SU-DHL-6 (cell line): ENCODE results near the gene CHST10.

Experiments
- EZH2phosphoT487 ChIP-seq: fragments of 200-600 bp; sonication (generic), shearing (Covaris generic); conservative IDR thresholded peaks from 2 replicates; pipeline ENCODE4 v1.6.1; 2018; ENCODE audit warnings: mild to moderate bottlenecking, antibody characterized with exemption, low read length, moderate library complexity, mixed read lengths
- TF ChIP-seq, protein P1 (sequence below): fragments of 200-600 bp; sonication (generic); IDR thresholded peaks from one replicate; pipeline ENCODE4 v1.5.1; 2017; ENCODE audit warnings: antibody characterized with exemption, mild to moderate bottlenecking, low read length, moderate library complexity; ENCODE audit not compliant: insufficient read depth, poor library complexity, severe bottlenecking

DNA sequence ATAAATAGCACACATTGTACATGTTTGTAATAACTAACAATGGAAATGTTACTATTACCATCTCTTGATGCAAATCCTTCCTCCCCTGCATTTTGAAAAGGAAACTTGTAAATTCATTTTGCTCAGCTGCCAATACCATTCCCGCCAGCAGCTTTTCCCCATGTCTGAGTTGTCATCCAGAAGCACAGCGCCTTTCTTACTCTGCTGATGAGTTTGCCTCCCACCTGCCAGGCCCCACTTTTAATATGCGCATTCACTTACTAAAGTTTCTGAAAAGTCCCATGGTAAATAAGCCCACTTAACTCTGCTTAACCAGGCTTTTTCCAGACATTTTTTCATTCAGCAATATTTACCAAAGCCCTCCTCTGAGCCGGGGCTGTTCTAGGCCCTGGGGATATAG lies 3.9 kb downstream of the CHST10 start:
- TF ChIP-seq, protein P1, sequence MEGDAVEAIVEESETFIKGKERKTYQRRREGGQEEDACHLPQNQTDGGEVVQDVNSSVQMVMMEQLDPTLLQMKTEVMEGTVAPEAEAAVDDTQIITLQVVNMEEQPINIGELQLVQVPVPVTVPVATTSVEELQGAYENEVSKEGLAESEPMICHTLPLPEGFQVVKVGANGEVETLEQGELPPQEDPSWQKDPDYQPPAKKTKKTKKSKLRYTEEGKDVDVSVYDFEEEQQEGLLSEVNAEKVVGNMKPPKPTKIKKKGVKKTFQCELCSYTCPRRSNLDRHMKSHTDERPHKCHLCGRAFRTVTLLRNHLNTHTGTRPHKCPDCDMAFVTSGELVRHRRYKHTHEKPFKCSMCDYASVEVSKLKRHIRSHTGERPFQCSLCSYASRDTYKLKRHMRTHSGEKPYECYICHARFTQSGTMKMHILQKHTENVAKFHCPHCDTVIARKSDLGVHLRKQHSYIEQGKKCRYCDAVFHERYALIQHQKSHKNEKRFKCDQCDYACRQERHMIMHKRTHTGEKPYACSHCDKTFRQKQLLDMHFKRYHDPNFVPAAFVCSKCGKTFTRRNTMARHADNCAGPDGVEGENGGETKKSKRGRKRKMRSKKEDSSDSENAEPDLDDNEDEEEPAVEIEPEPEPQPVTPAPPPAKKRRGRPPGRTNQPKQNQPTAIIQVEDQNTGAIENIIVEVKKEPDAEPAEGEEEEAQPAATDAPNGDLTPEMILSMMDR = no peak
- no peak for TF ChIP-seq EZH2phosphoT487
